HG03565 (cell line): ENCODE data around the gene MARCHF11.

Experiments used
- ATAC-seq: cut with Tn5 transposase; IDR thresholded peaks from one replicate; pipeline ENCODE4 v1.9.1; 2021; ENCODE audit warnings: mild to moderate bottlenecking, moderate library complexity; ENCODE audit not compliant: unreplicated experiment

MARCHF11 gene

GRCh38 chr5:16135003-16135402, 44.6 kb downstream of the MARCHF11 start:
- no peak for ATAC-seq

- ATAC-seq: no peak
Observed at GRCh38 chr5:16134204-16134603, 45.4 kb downstream of the MARCHF11 start.

- no peak for ATAC-seq
Observed at GRCh38 chr5:16131878-16132277, 47.7 kb downstream of the MARCHF11 start.

- ATAC-seq: no peak
Observed at GRCh38 chr5:16128944-16129343, 50.6 kb downstream of the MARCHF11 start.

- ATAC-seq: no peak
Observed at GRCh38 chr5:16127865-16128544, 51.6 kb downstream of the MARCHF11 start.

GRCh38 chr5:16120579-16120978, 59.0 kb downstream of the MARCHF11 start:
- no peak for ATAC-seq

GRCh38 chr5:16119790-16120189, 59.8 kb downstream of the MARCHF11 start:
- ATAC-seq: no peak

- ATAC-seq: no peak
Observed at GRCh38 chr5:16115140-16115539, 64.5 kb downstream of the MARCHF11 start.

GRCh38 chr5:16108418-16108817, 71.2 kb downstream of the MARCHF11 start:
- ATAC-seq: no peak

- no peak for ATAC-seq
Observed at GRCh38 chr5:16104961-16105360, 74.6 kb downstream of the MARCHF11 start.

- no peak for ATAC-seq
Observed at GRCh38 chr5:16095612-16096011, 84.0 kb downstream of the MARCHF11 start.

- no peak for ATAC-seq
Observed at GRCh38 chr5:16090270-16090669, 89.3 kb downstream of the MARCHF11 start.

GRCh38 chr5:16082982-16083381, 96.6 kb downstream of the MARCHF11 start:
- ATAC-seq: no peak

GRCh38 chr5:16082053-16082452, 97.5 kb downstream of the MARCHF11 start:
- ATAC-seq: no peak

- ATAC-seq: no peak
Observed at GRCh38 chr5:16081376-16081955, 98.1 kb downstream of the MARCHF11 start.

GRCh38 chr5:16076657-16077056, 102.9 kb downstream of the MARCHF11 start:
- ATAC-seq: no peak

- no peak for ATAC-seq
Observed at GRCh38 chr5:16074358-16074757, 105.2 kb downstream of the MARCHF11 start.

- no peak for ATAC-seq
Observed at GRCh38 chr5:16072616-16073015, 107.0 kb downstream of the MARCHF11 start.

GRCh38 chr5:16067415-16067814, 112.2 kb downstream of the MARCHF11 start:
- no peak for ATAC-seq

- no peak for ATAC-seq
Observed at GRCh38 chr5:16066810-16067209, 112.8 kb downstream of the MARCHF11 start.

GRCh38 chr5:16066320-16066719, 113.3 kb downstream of the MARCHF11 start:
- no peak for ATAC-seq

GRCh38 chr5:16065831-16066230, 113.8 kb downstream of the MARCHF11 start:
- ATAC-seq: no peak
